Measurements from ENCODE around the gene NGFR. TPM values are rescaled to one million over a fixed set of nuclear protein-coding genes. Genes with fewer than 3 reads are reported as not detected.

NGFR gene
- total RNA-seq, 1 donor from 2014 or later: 334 TPM

GRCh38 chr17:49487183-49487582 is 7.9 kb upstream of the NGFR start:
- peaks cover 82% of the 10 kb centered on the region for H3K4me1 Mint-ChIP-seq

GRCh38 chr17:49488612-49489011 is 6.5 kb upstream of the NGFR start:
- TF ChIP-seq CTCF (conservative IDR thresholded peaks at IDR 0.05): no peak
- Mint-ChIP-seq H3K4me3 (no peak overlapping the region), H3K9me3 (no peaks in the 10 kb centered on the region), H3K36me3 (ENCODE audit: low read depth) (no peaks in the 10 kb centered on the region), H3K27me3 (ENCODE audit: low read depth) (peaks cover 31% of the 10 kb centered on the region), H3K27ac (ENCODE audit: unreplicated experiment) (no peak overlapping the region), H3K4me1 (peaks cover 76% of the 10 kb centered on the region)
- no peak for DNase-seq (ENCODE audit: low read depth, low spot score)

More at GRCh38 chr17:49487183-49487582, 7.9 kb upstream of the NGFR start:
- H3K9me3 Mint-ChIP-seq: no peaks in the 10 kb centered on the region
- peak overlapping the region; percentile 41 for H3K4me3 Mint-ChIP-seq
- H3K27ac Mint-ChIP-seq (ENCODE audit: unreplicated experiment): peak overlapping the region; percentile 8
- no peak for DNase-seq (ENCODE audit: low read depth, low spot score)
- H3K36me3 Mint-ChIP-seq (ENCODE audit: low read depth): no peaks in the 10 kb centered on the region
- TF ChIP-seq CTCF (conservative IDR thresholded peaks at IDR 0.05): no peak
- peaks cover 27% of the 10 kb centered on the region for H3K27me3 Mint-ChIP-seq (ENCODE audit: low read depth)

GRCh38 chr17:49489348-49489747 is 5.7 kb upstream of the NGFR start:
- peaks cover 73% of the 10 kb centered on the region for H3K4me1 Mint-ChIP-seq
- no peak overlapping the region for H3K27ac Mint-ChIP-seq (ENCODE audit: unreplicated experiment)
- no peaks in the 10 kb centered on the region for H3K9me3 Mint-ChIP-seq
- DNase-seq (ENCODE audit: low read depth, low spot score): no peak
- no peaks in the 10 kb centered on the region for H3K36me3 Mint-ChIP-seq (ENCODE audit: low read depth)
- no peak for TF ChIP-seq CTCF (conservative IDR thresholded peaks at IDR 0.05)
- H3K27me3 Mint-ChIP-seq (ENCODE audit: low read depth): peaks cover 38% of the 10 kb centered on the region
- H3K4me3 Mint-ChIP-seq: peak overlapping the region; percentile 31

- no peak for TF ChIP-seq CTCF (conservative IDR thresholded peaks at IDR 0.05)
- Mint-ChIP-seq H3K9me3 (no peaks in the 10 kb centered on the region), H3K27ac (ENCODE audit: unreplicated experiment) (no peak overlapping the region), H3K4me1 (peaks cover 66% of the 10 kb centered on the region), H3K27me3 (ENCODE audit: low read depth) (peaks cover 44% of the 10 kb centered on the region), H3K36me3 (ENCODE audit: low read depth) (no peaks in the 10 kb centered on the region), H3K4me3 (no peak overlapping the region)
- DNase-seq (ENCODE audit: low read depth, low spot score): no peak
Measured at GRCh38 chr17:49490276-49490675, 4.8 kb upstream of the NGFR start.

GRCh38 chr17:49491192-49491769 is 3.8 kb upstream of the NGFR start:
- Mint-ChIP-seq H3K27me3 (ENCODE audit: low read depth) (peaks cover 53% of the 10 kb centered on the region), H3K4me3 (peak overlapping the region; percentile 25), H3K4me1 (peaks cover 58% of the 10 kb centered on the region), H3K36me3 (ENCODE audit: low read depth) (no peaks in the 10 kb centered on the region), H3K27ac (ENCODE audit: unreplicated experiment) (peak overlapping the region; percentile 83), H3K9me3 (no peaks in the 10 kb centered on the region)
- no peak for DNase-seq (ENCODE audit: low read depth, low spot score)
- no peak for TF ChIP-seq CTCF (conservative IDR thresholded peaks at IDR 0.05)

All from neural crest cell (in vitro differentiated cells).